Measurements from ENCODE around the gene RAMACL. TPM values are rescaled to one million over a fixed set of nuclear protein-coding genes. Genes with fewer than 3 reads are reported as not detected.

The RAMACL gene
- total and polyA plus RNA-seq, 2 donors (not counting 1 experiment from before 2014, with no cell fraction given): 0.22 to 5.0 TPM

- Histone ChIP-seq H4K20me1 (ENCODE audit: control insufficient read depth, extremely low read depth, insufficient read depth, low read length) (no peaks in the 10 kb centered on the region), H3K4me2 (ENCODE audit: extremely low read depth, insufficient read depth, low read length) (no peak overlapping the region), H3K36me3 (ENCODE audit: control insufficient read depth, insufficient read depth, low read length) (no peaks in the 10 kb centered on the region), H3K9ac (ENCODE audit: insufficient read depth, low read length) (no peak overlapping the region), H3K27ac (ENCODE audit: insufficient read depth, low read length) (no peak overlapping the region), H3K4me3 (replicated peaks in 1 of 4; ENCODE audit: control extremely low read depth in 1 of 4, insufficient read depth in 1 of 4, low read depth in 3 of 4, low read length in 4 of 4) (no peak overlapping the region), H3K4me1 (ENCODE audit: control insufficient read depth, extremely low read depth, insufficient read depth, low read length) (no peaks in the 10 kb centered on the region), H3K9me3 (ENCODE audit: control insufficient read depth, insufficient read depth, low read depth, low read length) (no peaks in the 10 kb centered on the region), H3K79me2 (ENCODE audit: control insufficient read depth, insufficient read depth, low read length) (no peaks in the 10 kb centered on the region), H2AFZ (ENCODE audit: low read length) (no peak overlapping the region), H3K27me3 (ENCODE audit: control insufficient read depth, insufficient read depth, low read length) (no peaks in the 10 kb centered on the region)
- DNase-seq (ENCODE audit: low read depth in 2 of 2): no peak
- TF ChIP-seq CTCF (conservative IDR thresholded peaks at IDR 0.05 in 1 of 2, IDR thresholded peaks at IDR 0.05 in 1 of 2; ENCODE audit: low read depth in 1 of 2, low read length in 2 of 2) (no peak), EZH2 (IDR thresholded peaks at IDR 0.05; ENCODE audit: low read length, missing control alignments) (no peak)
These were observed 41.1 kb downstream of the RAMACL start for GRCh38 chr6:166545156-166546034.

GRCh38 chr6:166544296-166544605, 42.2 kb downstream of the RAMACL start:
- Histone ChIP-seq H3K4me1 (ENCODE audit: control insufficient read depth, extremely low read depth, insufficient read depth, low read length) (no peaks in the 10 kb centered on the region), H4K20me1 (ENCODE audit: control insufficient read depth, extremely low read depth, insufficient read depth, low read length) (no peaks in the 10 kb centered on the region), H3K9me3 (ENCODE audit: control insufficient read depth, insufficient read depth, low read depth, low read length) (no peaks in the 10 kb centered on the region), H2AFZ (ENCODE audit: low read length) (no peak overlapping the region), H3K4me3 (replicated peaks in 1 of 4; ENCODE audit: control extremely low read depth in 1 of 4, insufficient read depth in 1 of 4, low read depth in 3 of 4, low read length in 4 of 4) (no peak overlapping the region), H3K79me2 (ENCODE audit: control insufficient read depth, insufficient read depth, low read length) (no peaks in the 10 kb centered on the region), H3K4me2 (ENCODE audit: extremely low read depth, insufficient read depth, low read length) (no peak overlapping the region), H3K27me3 (ENCODE audit: control insufficient read depth, insufficient read depth, low read length) (no peaks in the 10 kb centered on the region), H3K36me3 (ENCODE audit: control insufficient read depth, insufficient read depth, low read length) (no peaks in the 10 kb centered on the region), H3K27ac (ENCODE audit: insufficient read depth, low read length) (no peak overlapping the region), H3K9ac (ENCODE audit: insufficient read depth, low read length) (no peak overlapping the region)
- TF ChIP-seq CTCF (conservative IDR thresholded peaks at IDR 0.05 in 1 of 2, IDR thresholded peaks at IDR 0.05 in 1 of 2; ENCODE audit: low read depth in 1 of 2, low read length in 2 of 2) (no peak), EZH2 (IDR thresholded peaks at IDR 0.05; ENCODE audit: low read length, missing control alignments) (no peak)
- DNase-seq (ENCODE audit: low read depth in 2 of 2): no peak

- Histone ChIP-seq H3K4me1 (ENCODE audit: control insufficient read depth, extremely low read depth, insufficient read depth, low read length) (no peaks in the 10 kb centered on the region), H3K4me2 (ENCODE audit: extremely low read depth, insufficient read depth, low read length) (no peak overlapping the region), H3K79me2 (ENCODE audit: control insufficient read depth, insufficient read depth, low read length) (no peaks in the 10 kb centered on the region), H4K20me1 (ENCODE audit: control insufficient read depth, extremely low read depth, insufficient read depth, low read length) (no peaks in the 10 kb centered on the region), H3K9ac (ENCODE audit: insufficient read depth, low read length) (no peak overlapping the region), H3K36me3 (ENCODE audit: control insufficient read depth, insufficient read depth, low read length) (no peaks in the 10 kb centered on the region), H2AFZ (ENCODE audit: low read length) (no peak overlapping the region), H3K9me3 (ENCODE audit: control insufficient read depth, insufficient read depth, low read depth, low read length) (no peaks in the 10 kb centered on the region), H3K4me3 (replicated peaks in 1 of 4; ENCODE audit: control extremely low read depth in 1 of 4, insufficient read depth in 1 of 4, low read depth in 3 of 4, low read length in 4 of 4) (no peak overlapping the region), H3K27me3 (ENCODE audit: control insufficient read depth, insufficient read depth, low read length) (no peaks in the 10 kb centered on the region), H3K27ac (ENCODE audit: insufficient read depth, low read length) (no peak overlapping the region)
- TF ChIP-seq CTCF (conservative IDR thresholded peaks at IDR 0.05 in 1 of 2, IDR thresholded peaks at IDR 0.05 in 1 of 2; ENCODE audit: low read depth in 1 of 2, low read length in 2 of 2): no peak
- no peak for TF ChIP-seq EZH2 (IDR thresholded peaks at IDR 0.05; ENCODE audit: low read length, missing control alignments)
- DNase-seq (ENCODE audit: low read depth in 2 of 2): no peak
These were observed 42.7 kb downstream of the RAMACL start for GRCh38 chr6:166543603-166544295.

All from fibroblast of lung (primary cell).